Endothelial cell of umbilical vein (primary cell): ENCODE data around the gene CACNA2D3. TPM values are rescaled to one million over a fixed set of nuclear protein-coding genes. Genes with fewer than 3 reads are reported as not detected.

Experiments
- BruUV-seq: library from RNA; stranded (reverse); fragments of 400-500 nt; replicated peaks from 2 replicates; lab custom pipeline; 2021; lab: Mats Ljungman, UMichigan
- CTCF ChIA-PET: fragments of 300-600, 350-600 bp; sonication (Branson Sonifier 250); formaldehyde crosslinking; loops from one replicate; lab custom pipeline; 2021; ENCODE audit warnings: antibody characterized with exemption, inconsistent platforms; lab: Charles Lee
- POLR2A ChIA-PET: fragments of 300-600, 350-600 bp; sonication (Branson Sonifier 250); formaldehyde crosslinking; loops from one replicate; lab custom pipeline; 2021; ENCODE audit warnings: antibody characterized with exemption, inconsistent platforms; lab: Charles Lee
- DNase-seq: peaks from one replicate; pipeline ENCODE4 v3.0.0-alpha.2; 2011; ENCODE audit warnings: low read depth, low spot score
- FAIRE-seq: peaks from 2 replicates; lab custom pipeline; 2011; peaks lifted over from hg19 to GRCh38; lab: Jason Lieb, UNC
- H2AFZ ChIP-seq: 2 replicates; pipeline ENCODE4 v1.6.0; 2012; ENCODE audit warnings: low read depth, low read length, control low read depth, inconsistent platforms
- H3K27ac ChIP-seq: 2 replicates; pipeline ENCODE4 v1.5.1; 2011; ENCODE audit warnings: low read depth, mild to moderate bottlenecking, control low read depth, low read length, moderate library complexity; ENCODE audit not compliant: insufficient read depth
- H3K27me3 ChIP-seq, 2 experiments: 2 replicates each; pipeline versions ENCODE4 v1.6.0 to v1.6.1; 2011; ENCODE audit warnings: low read length in 2 of 2, mixed read lengths in 1 of 2; ENCODE audit not compliant: control insufficient read depth in 2 of 2, insufficient read depth in 2 of 2
- H3K36me3 ChIP-seq, 2 experiments: 2 replicates in 1 of 2; 3 replicates in 1 of 2; pipeline ENCODE4 v1.5.1; 2011; ENCODE audit warnings: low read length in 2 of 2, mild to moderate bottlenecking in 1 of 2, moderate library complexity in 1 of 2; ENCODE audit not compliant: control insufficient read depth in 2 of 2, insufficient read depth in 2 of 2; ENCODE audit errors: extremely low read depth in 1 of 2
- H3K4me1 ChIP-seq: 3 replicates; pipeline ENCODE4 v1.5.1; 2011; ENCODE audit warnings: mild to moderate bottlenecking, low read length; ENCODE audit not compliant: control insufficient read depth, insufficient read depth; ENCODE audit errors: extremely low read depth
- H3K4me2 ChIP-seq: 2 replicates; pipeline ENCODE4 v1.6.1; 2011; ENCODE audit warnings: low read length, control low read depth, mixed read lengths; ENCODE audit not compliant: insufficient read depth
- H3K4me3 ChIP-seq, 3 experiments: fragments of 200-600 bp in 1 of 3; sonication (generic), shearing (Covaris generic) in 1 of 3; replicated peaks in 1 of 3; 2 replicates each; pipeline ENCODE4 v1.5.1; 2011 to 2016; ENCODE audit warnings: control low read depth in 3 of 3, low read length in 3 of 3, mild to moderate bottlenecking in 2 of 3, inconsistent platforms in 1 of 3, low read depth in 1 of 3, moderate library complexity in 1 of 3; ENCODE audit not compliant: insufficient read depth in 1 of 3
- H3K79me2 ChIP-seq: 2 replicates; pipeline ENCODE4 v1.6.0; 2012; ENCODE audit warnings: low read length, inconsistent platforms; ENCODE audit not compliant: control insufficient read depth, insufficient read depth
- H3K9ac ChIP-seq: replicated peaks from 2 replicates; pipeline ENCODE3; 2011; ENCODE audit warnings: low read length, control low read depth; ENCODE audit not compliant: insufficient read depth; ENCODE audit errors: extremely low read depth
- H3K9me1 ChIP-seq: replicated peaks from 3 replicates; pipeline ENCODE4 v1.6.0; 2011; ENCODE audit warnings: mild to moderate bottlenecking, low read length; ENCODE audit not compliant: control insufficient read depth, insufficient read depth; ENCODE audit errors: extremely low read depth
- H3K9me3 ChIP-seq: replicated peaks from 2 replicates; pipeline ENCODE4 v1.5.1; 2012; ENCODE audit warnings: low read length, inconsistent platforms; ENCODE audit not compliant: control insufficient read depth, insufficient read depth
- H4K20me1 ChIP-seq: replicated peaks from 2 replicates; pipeline ENCODE3; 2011; ENCODE audit warnings: mild to moderate bottlenecking, low read length; ENCODE audit not compliant: control insufficient read depth, insufficient read depth; ENCODE audit errors: extremely low read depth
- CTCF ChIP-seq, 2 donors: IDR thresholded peaks; 1 replicate in 1 of 2; 2 replicates in 1 of 2; pipeline ENCODE4 v1.5.1; 2011; ENCODE audit warnings: low read length in 2 of 2, mild to moderate bottlenecking in 2 of 2, moderate library complexity in 2 of 2, control low read depth in 1 of 2, inconsistent platforms in 1 of 2, low read depth in 1 of 2; ENCODE audit not compliant: insufficient read depth in 1 of 2; ENCODE audit errors: extremely low read depth in 1 of 2
- EZH2 ChIP-seq: IDR thresholded peaks from 2 replicates; pipeline ENCODE4 v1.6.1; 2012; ENCODE audit warnings: borderline replicate concordance, low read depth, mild to moderate bottlenecking, moderate library complexity, low read length, inconsistent platforms; ENCODE audit not compliant: severe bottlenecking
- FOS ChIP-seq: IDR thresholded peaks from 2 replicates; pipeline ENCODE4 v1.6.1; 2011; ENCODE audit warnings: mild to moderate bottlenecking, low read length, moderate library complexity, borderline replicate concordance; ENCODE audit not compliant: insufficient read depth
- GATA2 ChIP-seq: IDR thresholded peaks from 2 replicates; pipeline ENCODE4 v1.7.0; 2011; ENCODE audit warnings: low read depth, mild to moderate bottlenecking, moderate library complexity, mixed read lengths, low read length; ENCODE audit not compliant: insufficient read length, insufficient read depth
- JUN ChIP-seq: IDR thresholded peaks from 2 replicates; pipeline ENCODE4 v1.6.1; 2011; ENCODE audit warnings: borderline replicate concordance, low read depth; ENCODE audit not compliant: insufficient read length, insufficient read depth
- MAX ChIP-seq: IDR thresholded peaks from 2 replicates; pipeline ENCODE4 v1.6.1; 2011; ENCODE audit not compliant: insufficient read depth, insufficient read length
- MYC ChIP-seq: IDR thresholded peaks from one replicate; pipeline ENCODE4 v1.6.1; 2011; ENCODE audit warnings: mild to moderate bottlenecking, low read depth, low read length
- POLR2A ChIP-seq: IDR thresholded peaks from 2 replicates; pipeline ENCODE4 v1.6.1; 2012; ENCODE audit warnings: low read depth, mild to moderate bottlenecking, control low read depth, low read length
- POLR2AphosphoS5 ChIP-seq: IDR thresholded peaks from 2 replicates; pipeline ENCODE4 v1.6.1; 2012; ENCODE audit warnings: low read depth, mild to moderate bottlenecking, control low read depth, low read length, moderate library complexity; ENCODE audit not compliant: insufficient read depth
- dilution Hi-C: fragments of 300-500 bp; cut with MboI; formaldehyde crosslinking; loops from one replicate; pipeline ENCODE4 v1.15.0; 2019; ENCODE audit warnings: low sequenced_read_pairs; ENCODE audit not compliant: extremely low pct_ligation_motif_present
- intact Hi-C: fragments of 100-400 bp; cut with micrococcal nuclease; formaldehyde crosslinking; loops from one replicate; pipeline ENCODE4 v1.10.0; 2022
- polyA plus RNA-seq, 4 experiments: library from polyadenylated mRNA; depleted of rRNA in 3 of 4; stranded (reverse) in 3 of 4; unstranded in 1 of 4; fragments of >200 nt; gene quantifications; 2 replicates each; pipeline versions ENCODE4 v1.2.1 to v1.2.3, GENCODE V29; 2011 to 2012; ENCODE audit warnings: missing spikeins in 1 of 4
- total RNA-seq: library from RNA; stranded (reverse); gene quantifications from 2 replicates; pipeline ENCODE4 v1.2.3, GENCODE V29; 2021

The CACNA2D3 gene
- total and polyA plus RNA-seq, 2 donors (not counting 3 experiments of a cell fraction or from before 2014, with no cell fraction given): not detected

- no peak overlapping the region for H3K27ac ChIP-seq
- DNase-seq (no peak), FAIRE-seq (no peak)
- no peaks in the 10 kb centered on the region for H3K4me1 ChIP-seq
- H3K4me2 ChIP-seq: no peak overlapping the region
- H3K4me3 ChIP-seq: no peak overlapping the region
- POLR2A ChIA-PET: no interaction called here
- intact Hi-C loops (no loop called here), dilution Hi-C loops (no loop called here)
- no peaks in the 10 kb centered on the region for H3K36me3 ChIP-seq
- H3K9ac ChIP-seq: no peak overlapping the region
- no peaks in the 10 kb centered on the region for H3K79me2 ChIP-seq
- no peaks in the 10 kb centered on the region for H3K9me1 ChIP-seq
- no TSS peak for BruUV-seq
- H3K9me3 ChIP-seq: peaks cover 3% of the 10 kb centered on the region
- CTCF ChIA-PET: no interaction called here
- no peaks in the 10 kb centered on the region for H3K27me3 ChIP-seq
- no peak overlapping the region for H2AFZ ChIP-seq
- H4K20me1 ChIP-seq: no peaks in the 10 kb centered on the region
- TF ChIP-seq GATA2: no peak
- TF ChIP-seq FOS: no peak
- TF ChIP-seq CTCF (IDR thresholded peaks at IDR 0.05; ENCODE audit: extremely low read depth in 1 of 2, insufficient read depth in 1 of 2, low read depth in 1 of 2, low read length in 2 of 2): no peak
- no peak for TF ChIP-seq MAX
- no peak for TF ChIP-seq EZH2
- no peak for TF ChIP-seq JUN
- TF ChIP-seq POLR2AphosphoS5: no peak
- TF ChIP-seq MYC: no peak
- no peak for TF ChIP-seq POLR2A
Observed at GRCh38 chr3:54261141-54261540, 138.8 kb downstream of the CACNA2D3 start.
